Esophagus squamous epithelium (tissue), 5 donors: ENCODE results near the gene FKBP4. TPM values are rescaled to one million over a fixed set of nuclear protein-coding genes. Genes with fewer than 3 reads are reported as not detected.

Source experiments
- DNase-seq: peaks from one replicate; lab custom pipeline; 2025; lab: John Stamatoyannopoulos, UW
- H3K27ac ChIP-seq, 4 donors: fragments of 200-600 bp; sonication (generic); one replicate each; pipeline ENCODE4 v1.5.1; 2016 to 2019; ENCODE audit warnings: mild to moderate bottlenecking in 1 of 4
- H3K27me3 ChIP-seq, 4 donors: fragments of 200-600 bp; sonication (generic); 1 replicate in 3 of 4; 2 replicates in 1 of 4; pipeline versions ENCODE4 v1.5.1 to v1.6.0; 2017 to 2021; ENCODE audit warnings: antibody characterized with exemption in 1 of 4
- H3K36me3 ChIP-seq, 3 donors: fragments of 200-600 bp; sonication (generic); one replicate each; pipeline ENCODE4 v1.5.1; 2016 to 2019
- H3K4me1 ChIP-seq, 3 donors: fragments of 200-600 bp; sonication (generic); one replicate each; pipeline ENCODE4 v1.5.1; 2017 to 2019
- H3K4me3 ChIP-seq, 4 donors: fragments of 200-600 bp; sonication (generic); 1 replicate in 3 of 4; 2 replicates in 1 of 4; pipeline ENCODE4 v1.5.1; 2016 to 2019; ENCODE audit warnings: mild to moderate bottlenecking in 2 of 4, moderate library complexity in 1 of 4
- H3K9me3 ChIP-seq, 3 donors: fragments of 200-600 bp; sonication (generic); one replicate each; pipeline ENCODE4 v1.5.1; 2016 to 2019
- POLR2A ChIP-seq, 4 donors: fragments of 450-650 bp; IDR thresholded peaks; one replicate each; pipeline ENCODE4 v1.6.1; 2017; ENCODE audit warnings: antibody characterized with exemption in 4 of 4, mild to moderate bottlenecking in 4 of 4, moderate library complexity in 3 of 4
- WGBS, 2 donors: methylation state at CpG; one replicate each; pipeline ENCODE4 v1.1.5; 2018; 5-methylcytosine and 5-hydroxymethylcytosine counted together
- intact Hi-C: fragments of 100-400 bp; cut with DNase I; formaldehyde crosslinking; loops from one replicate; pipeline ENCODE4 v1.15.0; 2022
- total RNA-seq, 4 donors: library from RNA; depleted of rRNA; stranded (reverse); fragments of >200 nt; gene quantifications; one replicate each; pipeline ENCODE4 v1.1.0, GENCODE V29; 2016
- TF ChIP-seq, protein P1 (sequence below), 6 experiments: fragments of 450-650 bp in 4 of 6; fragments of 200-600 bp in 2 of 6; sonication (generic) in 2 of 6; IDR thresholded peaks; one replicate each; pipeline ENCODE4 v1.5.1; 2016 to 2019; ENCODE audit warnings: antibody characterized with exemption in 6 of 6, mild to moderate bottlenecking in 4 of 6, moderate library complexity in 4 of 6
- donor health status: DM: yes; HTN: yes; CAD: no.

FKBP4 gene
- total RNA-seq, 4 donors from 2014 or later: 55.9 to 86.2 (median 62.8) TPM

DNA sequence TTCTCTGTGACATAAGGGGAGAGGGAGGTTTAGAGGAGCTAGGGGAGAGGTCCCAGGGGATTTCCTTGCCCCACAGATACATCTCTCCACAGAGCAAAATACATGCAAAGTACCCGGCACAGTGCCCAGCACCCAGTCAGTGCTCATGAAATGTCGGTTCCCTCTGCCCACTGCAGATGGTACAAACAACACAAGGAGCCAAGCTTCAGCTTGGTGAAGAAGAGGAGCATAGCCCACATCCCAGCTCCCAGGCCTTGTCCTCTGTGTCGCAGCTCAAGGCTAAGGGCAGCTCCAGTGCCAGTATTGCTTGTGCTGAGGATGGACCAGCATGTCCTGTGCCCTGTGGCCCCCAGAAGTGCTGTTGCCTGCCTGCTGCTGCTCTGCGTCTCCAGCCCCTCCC is 35.0 kb upstream of the FKBP4 start:
- peaks cover 0 to 3% (median 0%) of the 10 kb centered on the region in 3 donors for H3K4me1 ChIP-seq
- H3K27me3 ChIP-seq: peaks cover 0 to 16% (median 0%) of the 10 kb centered on the region in 4 donors
- 80 to 94% methylated on average over 1 to 2 of the region's 4 CpGs for WGBS, 2 donors
- H3K27ac ChIP-seq: no peak overlapping the region
- intact Hi-C loops: no loop called here
- TF ChIP-seq, protein P1, sequence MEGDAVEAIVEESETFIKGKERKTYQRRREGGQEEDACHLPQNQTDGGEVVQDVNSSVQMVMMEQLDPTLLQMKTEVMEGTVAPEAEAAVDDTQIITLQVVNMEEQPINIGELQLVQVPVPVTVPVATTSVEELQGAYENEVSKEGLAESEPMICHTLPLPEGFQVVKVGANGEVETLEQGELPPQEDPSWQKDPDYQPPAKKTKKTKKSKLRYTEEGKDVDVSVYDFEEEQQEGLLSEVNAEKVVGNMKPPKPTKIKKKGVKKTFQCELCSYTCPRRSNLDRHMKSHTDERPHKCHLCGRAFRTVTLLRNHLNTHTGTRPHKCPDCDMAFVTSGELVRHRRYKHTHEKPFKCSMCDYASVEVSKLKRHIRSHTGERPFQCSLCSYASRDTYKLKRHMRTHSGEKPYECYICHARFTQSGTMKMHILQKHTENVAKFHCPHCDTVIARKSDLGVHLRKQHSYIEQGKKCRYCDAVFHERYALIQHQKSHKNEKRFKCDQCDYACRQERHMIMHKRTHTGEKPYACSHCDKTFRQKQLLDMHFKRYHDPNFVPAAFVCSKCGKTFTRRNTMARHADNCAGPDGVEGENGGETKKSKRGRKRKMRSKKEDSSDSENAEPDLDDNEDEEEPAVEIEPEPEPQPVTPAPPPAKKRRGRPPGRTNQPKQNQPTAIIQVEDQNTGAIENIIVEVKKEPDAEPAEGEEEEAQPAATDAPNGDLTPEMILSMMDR (IDR thresholded peaks at IDR 0.05): no peak
- no peak for TF ChIP-seq POLR2A (IDR thresholded peaks at IDR 0.05)
- no peaks in the 10 kb centered on the region for H3K36me3 ChIP-seq
- H3K4me3 ChIP-seq: no peak overlapping the region
- H3K9me3 ChIP-seq: no peaks in the 10 kb centered on the region
- DNase-seq: no peak

GRCh38 chr12:2764398-2764797 is 30.4 kb upstream of the FKBP4 start:
- no peak for TF ChIP-seq POLR2A (IDR thresholded peaks at IDR 0.05)
- TF ChIP-seq, protein P1 (IDR thresholded peaks at IDR 0.05): no peak
- Histone ChIP-seq H3K9me3 (no peaks in the 10 kb centered on the region), H3K4me1 (peaks cover 0 to 6% (median 0%) of the 10 kb centered on the region in 3 donors), H3K27ac (no peak overlapping the region), H3K27me3 (no peaks in the 10 kb centered on the region), H3K4me3 (no peak overlapping the region), H3K36me3 (no peaks in the 10 kb centered on the region)
- no peak for DNase-seq
- intact Hi-C loops: no loop called here

DNA sequence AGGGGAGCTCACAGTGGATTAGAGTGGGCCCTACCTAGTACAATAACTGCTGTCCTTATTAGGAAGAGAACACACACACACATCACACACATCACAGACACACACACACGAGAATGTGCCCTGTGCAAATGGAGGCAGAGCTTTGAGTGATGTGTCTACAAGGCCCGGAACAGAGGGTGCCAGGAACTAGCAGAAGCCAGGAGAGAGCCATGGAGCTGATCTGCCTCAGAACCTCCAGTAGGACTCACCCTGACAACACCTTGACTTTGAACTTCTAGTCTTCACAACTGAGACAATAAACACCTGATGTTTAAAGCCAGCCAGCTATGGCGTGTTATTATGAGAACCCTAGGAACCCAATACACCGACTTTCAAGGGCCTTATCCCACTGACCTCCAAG is 29.7 kb upstream of the FKBP4 start:
- H3K27ac ChIP-seq: no peak overlapping the region
- no peaks in the 10 kb centered on the region for H3K27me3 ChIP-seq
- WGBS, 2 donors: 88 to 91% methylated on average over 3 to 4 of the region's 4 CpGs
- no peak overlapping the region for H3K4me3 ChIP-seq
- no peak for TF ChIP-seq POLR2A (IDR thresholded peaks at IDR 0.05)
- TF ChIP-seq, protein P1 (IDR thresholded peaks at IDR 0.05): no peak
- no peak for DNase-seq
- no peaks in the 10 kb centered on the region for H3K9me3 ChIP-seq
- no peaks in the 10 kb centered on the region for H3K36me3 ChIP-seq
- peaks cover 0 to 6% (median 0%) of the 10 kb centered on the region in 3 donors for H3K4me1 ChIP-seq
- intact Hi-C loops: no loop called here

GRCh38 chr12:2765608-2766007 is 29.2 kb upstream of the FKBP4 start:
- no peak for DNase-seq
- Histone ChIP-seq H3K9me3 (no peaks in the 10 kb centered on the region), H3K4me3 (no peak overlapping the region), H3K4me1 (peaks cover 0 to 6% (median 0%) of the 10 kb centered on the region in 3 donors), H3K36me3 (no peaks in the 10 kb centered on the region), H3K27ac (no peak overlapping the region), H3K27me3 (no peaks in the 10 kb centered on the region)
- TF ChIP-seq POLR2A (IDR thresholded peaks at IDR 0.05): no peak
- TF ChIP-seq, protein P1 (IDR thresholded peaks at IDR 0.05): no peak
- intact Hi-C loops: no loop called here
- no CpG with 5 or more reads among the region's 6 CpGs for WGBS, 2 donors

DNA sequence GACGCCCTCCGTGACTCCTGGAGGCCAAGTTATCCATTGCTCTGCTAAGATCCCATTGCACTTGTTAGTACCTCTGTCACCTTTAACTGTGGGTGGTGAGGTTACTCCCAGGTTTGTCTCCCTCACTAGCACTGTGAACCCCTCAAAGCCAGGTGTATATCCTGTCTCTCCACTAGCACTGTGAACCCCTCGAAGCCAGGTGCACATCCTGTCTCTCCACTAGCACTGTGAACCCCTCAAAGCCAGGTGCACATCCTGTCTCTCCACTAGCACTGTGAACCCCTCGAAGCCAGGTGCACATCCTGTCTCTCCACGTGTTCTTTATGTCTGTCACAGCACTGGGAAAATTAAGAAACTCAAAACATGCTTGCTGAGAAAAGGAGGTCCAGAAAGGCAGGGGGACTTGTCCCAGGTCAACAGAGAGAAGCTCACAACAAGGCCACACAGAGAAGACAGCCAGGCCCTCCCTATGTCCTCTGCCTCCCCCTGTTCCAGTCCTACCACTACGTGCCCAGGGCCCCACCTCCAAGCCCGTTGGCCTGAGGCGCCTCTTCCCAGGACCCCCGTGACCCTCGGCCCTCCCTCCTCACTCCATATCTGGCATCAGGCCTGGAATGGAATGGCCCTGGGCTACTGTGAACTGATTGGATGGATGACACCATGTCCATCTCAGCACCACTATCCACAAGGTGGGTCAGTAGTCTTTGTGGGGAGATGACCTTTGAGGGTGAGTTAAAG is 26.4 kb upstream of the FKBP4 start:
- Histone ChIP-seq H3K27me3 (no peaks in the 10 kb centered on the region), H3K9me3 (no peaks in the 10 kb centered on the region), H3K4me3 (no peak overlapping the region), H3K27ac (no peak overlapping the region), H3K4me1 (peaks cover 0 to 6% (median 0%) of the 10 kb centered on the region in 3 donors), H3K36me3 (no peaks in the 10 kb centered on the region)
- TF ChIP-seq POLR2A (IDR thresholded peaks at IDR 0.05): no peak
- TF ChIP-seq, protein P1 (IDR thresholded peaks at IDR 0.05): no peak
- intact Hi-C loops: no loop called here
- DNase-seq: no peak
- WGBS, 2 donors: 57 to 67% methylated on average over 9 to 10 of the region's 10 CpGs
